ENCODE measurements around the gene MCOLN2. TPM values are rescaled to one million over a fixed set of nuclear protein-coding genes. Genes with fewer than 3 reads are reported as not detected.

The MCOLN2 gene
- total and polyA plus RNA-seq, 2 donors (not counting 1 experiment from before 2014, with no cell fraction given), result 23.9 to 25.8 TPM

- WGBS (ENCODE audit: insufficient coverage), result 75% methylated on average over 1 of the region's 4 CpGs
- TF ChIP-seq EZH2 (IDR thresholded peaks at IDR 0.05; ENCODE audit: borderline replicate concordance, insufficient read depth, low read depth, low read length, poor library complexity, severe bottlenecking), result no peak
- TF ChIP-seq CTCF (IDR thresholded peaks at IDR 0.05), result no peak
- Histone ChIP-seq H4K20me1 (ENCODE audit: control insufficient read depth, insufficient read depth, low read length, poor library complexity, severe bottlenecking) (no peaks in the 10 kb centered on the region), H3K4me1 (ENCODE audit: control insufficient read depth in 2 of 2, insufficient read depth in 2 of 2, low read length in 2 of 2) (no peaks in the 10 kb centered on the region), H3K9ac (ENCODE audit: low read length) (no peak overlapping the region), H3K9me3 (ENCODE audit: control extremely low read depth in 1 of 3, control insufficient read depth in 2 of 3, insufficient read depth in 1 of 3, low read length in 2 of 3) (no peaks in the 10 kb centered on the region), H3K36me3 (replicated peaks in 1 of 2; ENCODE audit: control extremely low read depth in 1 of 2, control insufficient read depth in 1 of 2, extremely low read depth in 1 of 2, insufficient read depth in 2 of 2, low read length in 1 of 2) (peaks cover 0 to 5% of the 10 kb centered on the region in 2 experiments), H3K4me2 (replicated peaks; ENCODE audit: low read depth, low read length, poor library complexity, severe bottlenecking) (no peak overlapping the region), H3K27ac (ENCODE audit: low read length in 2 of 2) (no peak overlapping the region), H3K4me3 (ENCODE audit: control extremely low read depth in 1 of 5, extremely low read depth in 1 of 5, insufficient read depth in 1 of 5, low read depth in 2 of 5, low read length in 4 of 5) (no peak overlapping the region), H2AFZ (ENCODE audit: insufficient read depth, low read depth, low read length, poor library complexity, severe bottlenecking) (no peak overlapping the region), H3K27me3 (replicated peaks in 1 of 4; ENCODE audit: control extremely low read depth in 1 of 4, control insufficient read depth in 3 of 4, insufficient read depth in 4 of 4, low read length in 3 of 4) (no peaks in the 10 kb centered on the region), H3K79me2 (ENCODE audit: control insufficient read depth, insufficient read depth, low read length) (no peaks in the 10 kb centered on the region)
- no peak for ATAC-seq (ENCODE audit: low read depth)
- ChIA-PET POLR2A (no interaction called here), CTCF (no interaction called here)
- Mint-ChIP-seq H3K9me3 (ENCODE audit: insufficient read depth) (no peaks in the 10 kb centered on the region), H3K4me1 (no peaks in the 10 kb centered on the region), H3K27ac (no peak overlapping the region), H3K27me3 (no peaks in the 10 kb centered on the region), H3K4me3 (no peak overlapping the region)
- intact Hi-C loops (cut with micrococcal nuclease), result loop anchor here (10.0 kb wide), 2 partner anchors 996 to 1026 kb away; no protein-coding TSS in a partner anchor
- DNase-seq, result no peak
These were observed 66.6 kb downstream of the MCOLN2 start for GRCh38 chr1:84930329-84930728.

GRCh38 chr1:84929581-84929980 is 67.3 kb downstream of the MCOLN2 start:
- Histone ChIP-seq H3K4me2 (replicated peaks; ENCODE audit: low read depth, low read length, poor library complexity, severe bottlenecking) (no peak overlapping the region), H3K27me3 (replicated peaks in 1 of 4; ENCODE audit: control extremely low read depth in 1 of 4, control insufficient read depth in 3 of 4, insufficient read depth in 4 of 4, low read length in 3 of 4) (no peaks in the 10 kb centered on the region), H2AFZ (ENCODE audit: insufficient read depth, low read depth, low read length, poor library complexity, severe bottlenecking) (no peak overlapping the region), H3K9ac (ENCODE audit: low read length) (no peak overlapping the region), H3K79me2 (ENCODE audit: control insufficient read depth, insufficient read depth, low read length) (no peaks in the 10 kb centered on the region), H3K9me3 (ENCODE audit: control extremely low read depth in 1 of 3, control insufficient read depth in 2 of 3, insufficient read depth in 1 of 3, low read length in 2 of 3) (no peaks in the 10 kb centered on the region), H3K27ac (ENCODE audit: low read length in 2 of 2) (no peak overlapping the region), H4K20me1 (ENCODE audit: control insufficient read depth, insufficient read depth, low read length, poor library complexity, severe bottlenecking) (no peaks in the 10 kb centered on the region), H3K36me3 (replicated peaks in 1 of 2; ENCODE audit: control extremely low read depth in 1 of 2, control insufficient read depth in 1 of 2, extremely low read depth in 1 of 2, insufficient read depth in 2 of 2, low read length in 1 of 2) (peaks cover 0 to 5% of the 10 kb centered on the region in 2 experiments), H3K4me3 (ENCODE audit: control extremely low read depth in 1 of 5, extremely low read depth in 1 of 5, insufficient read depth in 1 of 5, low read depth in 2 of 5, low read length in 4 of 5) (no peak overlapping the region), H3K4me1 (ENCODE audit: control insufficient read depth in 2 of 2, insufficient read depth in 2 of 2, low read length in 2 of 2) (no peaks in the 10 kb centered on the region)
- no peak for DNase-seq
- no peak overlapping the region for H3K4me3 Mint-ChIP-seq
- intact Hi-C loops (cut with micrococcal nuclease), result no loop called here
- no peak for ATAC-seq (ENCODE audit: low read depth)
- ChIA-PET POLR2A (no interaction called here), CTCF (interaction anchor here (1.2 to 1.3 kb wide), 3 partner anchors 15 to 325 kb away, joined by 3 to 4 read pairs (median 4); no protein-coding TSS in a partner anchor)
- H3K27me3 Mint-ChIP-seq, result no peaks in the 10 kb centered on the region
- no CpG with 5 or more reads among the region's 1 CpG for WGBS (ENCODE audit: insufficient coverage)
- TF ChIP-seq EZH2 (IDR thresholded peaks at IDR 0.05; ENCODE audit: borderline replicate concordance, insufficient read depth, low read depth, low read length, poor library complexity, severe bottlenecking), result no peak
- H3K27ac Mint-ChIP-seq, result no peak overlapping the region
- no peaks in the 10 kb centered on the region for H3K9me3 Mint-ChIP-seq (ENCODE audit: insufficient read depth)
- no peaks in the 10 kb centered on the region for H3K4me1 Mint-ChIP-seq

Data from B cell (primary cell).